Adipocyte (in vitro differentiated cells): ENCODE data around the gene F2R.
"Not testable (repeated sequence)": the region's sequence is repeated elsewhere in the genome, so short reads cannot be mapped to it uniquely, and the experiment has no call there.

Source experiments
- DNase-seq: peaks from one replicate; pipeline ENCODE4 v3.0.0-alpha.2; 2015; ENCODE audit warnings: low read depth
- H3K27me3 ChIP-seq: replicated peaks from 2 replicates; pipeline ENCODE4 v1.7.0; 2013; ENCODE audit warnings: mild to moderate bottlenecking, low read length, moderate library complexity; ENCODE audit not compliant: control insufficient read depth, insufficient read depth
- H3K36me3 ChIP-seq: 2 replicates; pipeline ENCODE4 v1.7.0; 2013; ENCODE audit warnings: low read length, mild to moderate bottlenecking, moderate library complexity; ENCODE audit not compliant: control insufficient read depth, insufficient read depth, severe bottlenecking
- H3K4me1 ChIP-seq: 2 replicates; pipeline ENCODE4 v1.7.0; 2013; ENCODE audit warnings: mild to moderate bottlenecking, low read length, moderate library complexity; ENCODE audit not compliant: control insufficient read depth, insufficient read depth
- H3K4me3 ChIP-seq: 2 replicates; pipeline ENCODE4 v1.7.0; 2013; ENCODE audit warnings: mild to moderate bottlenecking, low read length, moderate library complexity
- H3K9ac ChIP-seq: 2 replicates; pipeline ENCODE4 v1.7.0; 2013; ENCODE audit warnings: mild to moderate bottlenecking, low read length, moderate library complexity
- H3K9me3 ChIP-seq: 2 replicates; pipeline ENCODE4 v1.7.0; 2013; ENCODE audit warnings: mild to moderate bottlenecking, low read length, moderate library complexity; ENCODE audit not compliant: control insufficient read depth

F2R gene

GRCh38 chr5:76715736-76716455 lies at the start of gene F2R:
F2R (plus strand) TSS chr5:76716126; CDS start chr5:76716308, 182 bp downstream.
- no peaks in the 10 kb centered on the region for H3K36me3 ChIP-seq
- no peaks in the 10 kb centered on the region for H3K27me3 ChIP-seq
- H3K4me3 ChIP-seq: peak within 1 kb of the TSS; percentile 89
- peaks cover 6% of the 10 kb centered on the region for H3K4me1 ChIP-seq
- peak; percentile 80 for DNase-seq
- no peaks in the 10 kb centered on the region for H3K9me3 ChIP-seq
- peak within 1 kb of the TSS; percentile 88 for H3K9ac ChIP-seq

DNA sequence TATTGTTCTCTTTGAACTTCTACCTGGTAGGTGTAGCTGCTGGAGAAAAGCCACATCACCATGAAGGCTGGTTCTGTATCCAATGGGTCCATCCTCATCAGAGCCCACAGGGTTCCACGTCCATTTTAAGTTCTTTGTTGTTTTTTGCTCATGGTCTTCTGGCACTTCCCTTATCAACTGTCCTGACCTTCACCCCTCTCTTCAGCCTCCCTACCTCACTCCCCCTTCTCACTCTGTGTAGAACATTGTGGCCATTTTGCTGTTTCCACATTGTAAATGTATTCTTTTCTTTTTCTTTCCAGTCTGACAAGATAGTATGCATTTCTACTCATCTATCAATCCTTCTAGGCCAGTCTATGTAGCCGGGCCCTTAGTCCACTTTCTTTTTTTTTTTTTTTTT lies 48.4 kb upstream of the F2R start:
- no peak for DNase-seq
- H3K9ac ChIP-seq: no peak overlapping the region
- H3K4me3 ChIP-seq: no peak overlapping the region
- no peaks in the 10 kb centered on the region for H3K4me1 ChIP-seq
- H3K9me3 ChIP-seq: no peaks in the 10 kb centered on the region
- H3K27me3 ChIP-seq: no peaks in the 10 kb centered on the region
- no peaks in the 10 kb centered on the region for H3K36me3 ChIP-seq

DNA sequence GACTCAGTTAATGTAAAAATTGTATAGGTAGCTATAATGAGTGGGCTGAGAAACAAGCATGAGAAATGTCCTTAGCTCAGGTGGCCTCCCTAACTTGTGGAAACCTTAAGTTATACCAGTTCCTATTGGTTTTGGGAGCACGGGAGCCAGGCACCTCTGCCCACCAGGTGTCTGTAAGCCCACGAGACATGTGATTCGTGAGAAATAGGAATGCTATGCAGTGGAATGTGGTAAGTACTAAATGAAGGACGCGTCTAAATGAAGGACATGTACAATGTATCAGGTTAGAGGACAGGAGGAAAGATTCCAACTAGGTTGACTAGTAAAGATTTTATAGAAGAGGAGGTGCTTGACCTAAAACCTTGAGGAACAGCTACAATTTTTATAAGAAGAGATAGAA lies 46.7 kb upstream of the F2R start:
- H3K4me3 ChIP-seq: no peak overlapping the region
- H3K27me3 ChIP-seq: no peaks in the 10 kb centered on the region
- no peak for DNase-seq
- no peaks in the 10 kb centered on the region for H3K36me3 ChIP-seq
- H3K4me1 ChIP-seq: no peaks in the 10 kb centered on the region
- no peak overlapping the region for H3K9ac ChIP-seq
- H3K9me3 ChIP-seq: no peaks in the 10 kb centered on the region

- Histone ChIP-seq H3K9ac (no peak overlapping the region), H3K36me3 (no peaks in the 10 kb centered on the region), H3K9me3 (no peaks in the 10 kb centered on the region), H3K4me3 (no peak overlapping the region), H3K4me1 (no peaks in the 10 kb centered on the region), H3K27me3 (no peaks in the 10 kb centered on the region)
- no peak for DNase-seq
These were observed 45.4 kb upstream of the F2R start for GRCh38 chr5:76670508-76670907.

DNA sequence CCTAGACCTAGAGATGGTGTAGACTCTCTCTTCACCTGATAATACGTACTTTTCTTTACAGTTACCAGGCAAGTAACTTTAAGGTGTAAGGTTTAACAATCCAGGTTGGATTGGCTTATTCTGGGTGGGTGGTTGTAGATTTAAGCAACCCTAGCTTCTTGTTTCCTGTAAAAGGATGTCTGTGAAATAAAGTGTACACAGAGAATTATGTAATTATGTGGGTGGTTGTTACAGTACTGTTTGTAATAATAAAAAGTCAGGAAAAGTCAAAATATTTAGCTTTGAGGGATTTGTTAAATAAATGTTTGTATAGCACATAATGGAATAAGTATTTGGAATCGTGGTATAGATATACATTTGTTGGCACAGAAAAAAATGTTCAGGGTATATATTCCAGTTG lies 43.7 kb upstream of the F2R start:
- Histone ChIP-seq H3K27me3 (no peaks in the 10 kb centered on the region), H3K36me3 (no peaks in the 10 kb centered on the region), H3K4me1 (no peaks in the 10 kb centered on the region), H3K9ac (no peak overlapping the region), H3K9me3 (no peaks in the 10 kb centered on the region), H3K4me3 (no peak overlapping the region)
- no peak for DNase-seq

DNA sequence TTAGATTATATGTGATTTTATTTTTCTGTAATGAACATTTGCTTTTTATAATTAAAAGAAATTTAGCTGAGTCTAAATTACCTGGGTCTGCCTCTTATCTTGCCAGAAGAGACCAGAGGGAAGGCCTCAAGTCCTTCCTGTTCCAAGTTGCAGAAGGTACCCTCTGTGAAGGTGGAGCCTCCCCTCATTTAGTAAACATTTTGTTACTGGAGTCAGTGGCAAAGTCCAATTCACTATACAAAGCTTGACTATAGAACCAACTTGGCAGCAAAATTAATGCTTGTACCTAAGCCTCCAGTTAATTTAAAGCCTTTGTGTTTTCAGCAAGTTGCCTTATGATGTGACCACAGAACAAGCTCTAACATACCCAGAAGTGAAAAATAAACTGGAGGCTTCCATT lies 42.8 kb upstream of the F2R start:
- H3K27me3 ChIP-seq: no peaks in the 10 kb centered on the region
- DNase-seq: no peak
- H3K36me3 ChIP-seq: no peaks in the 10 kb centered on the region
- H3K4me1 ChIP-seq: no peaks in the 10 kb centered on the region
- no peaks in the 10 kb centered on the region for H3K9me3 ChIP-seq
- H3K4me3 ChIP-seq: no peak overlapping the region
- H3K9ac ChIP-seq: no peak overlapping the region

DNA sequence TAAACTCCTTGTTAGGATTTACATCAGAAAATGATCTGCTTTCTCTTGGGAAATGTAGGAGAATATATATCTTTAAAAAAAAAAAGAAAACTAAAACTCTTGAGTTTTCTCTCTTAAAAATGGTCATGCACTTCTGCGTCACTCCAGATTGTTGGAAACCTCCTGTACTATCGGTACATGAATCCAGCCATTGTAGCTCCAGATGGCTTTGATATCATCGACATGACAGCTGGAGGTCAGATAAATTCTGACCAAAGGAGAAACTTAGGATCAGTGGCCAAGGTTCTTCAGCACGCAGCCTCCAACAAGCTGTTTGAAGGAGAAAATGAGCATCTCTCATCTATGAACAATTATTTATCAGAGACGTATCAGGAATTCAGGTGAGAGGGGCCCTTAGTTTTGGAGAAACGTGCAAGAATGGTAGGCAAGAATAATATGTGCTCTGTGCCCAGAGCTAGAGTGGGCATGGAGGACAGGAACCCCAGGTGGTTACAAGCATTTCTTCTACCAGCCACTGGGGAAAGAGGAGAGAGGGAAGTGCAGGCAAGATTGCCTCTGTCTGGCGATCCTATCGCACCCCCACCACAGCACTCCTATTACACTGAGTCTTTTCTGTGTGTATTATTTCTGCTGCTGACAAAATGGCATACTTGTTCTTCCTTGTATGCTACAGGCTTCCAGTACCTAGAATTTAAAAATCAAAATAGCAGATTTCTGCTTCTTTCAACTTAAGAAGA lies 41.4 kb upstream of the F2R start:
- Histone ChIP-seq H3K4me3 (no peak overlapping the region), H3K9me3 (no peaks in the 10 kb centered on the region), H3K4me1 (peaks cover 5% of the 10 kb centered on the region), H3K9ac (no peak overlapping the region), H3K27me3 (no peaks in the 10 kb centered on the region), H3K36me3 (no peaks in the 10 kb centered on the region)
- no peak for DNase-seq

DNA sequence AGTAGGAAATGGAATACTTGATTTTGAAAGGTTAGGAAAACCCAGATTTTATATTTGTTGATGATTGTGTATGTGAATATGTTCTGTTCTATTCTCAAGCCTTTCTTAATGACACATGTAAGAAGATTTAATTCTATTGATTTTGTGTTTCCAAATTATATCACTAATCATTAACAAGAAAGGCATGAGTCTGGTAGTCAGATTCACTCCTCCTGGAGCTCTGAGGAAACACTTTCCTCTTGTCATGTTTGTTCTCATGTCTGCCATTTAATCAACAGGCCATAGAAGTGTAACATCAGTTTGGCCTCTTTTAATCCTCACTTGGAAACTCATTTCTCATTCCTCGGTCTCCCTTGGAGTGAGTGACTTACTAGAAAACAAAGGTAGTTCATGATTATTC lies 40.6 kb upstream of the F2R start:
- H3K4me1 ChIP-seq: peaks cover 8% of the 10 kb centered on the region
- no peaks in the 10 kb centered on the region for H3K9me3 ChIP-seq
- no peak overlapping the region for H3K9ac ChIP-seq
- H3K27me3 ChIP-seq: no peaks in the 10 kb centered on the region
- DNase-seq: no peak
- no peak overlapping the region for H3K4me3 ChIP-seq
- H3K36me3 ChIP-seq: no peaks in the 10 kb centered on the region

- no peaks in the 10 kb centered on the region for H3K27me3 ChIP-seq
- H3K4me1 ChIP-seq: peaks cover 17% of the 10 kb centered on the region
- DNase-seq: no peak
- H3K4me3 ChIP-seq: no peak overlapping the region
- no peaks in the 10 kb centered on the region for H3K36me3 ChIP-seq
- no peaks in the 10 kb centered on the region for H3K9me3 ChIP-seq
- no peak overlapping the region for H3K9ac ChIP-seq
These were observed 38.0 kb upstream of the F2R start for GRCh38 chr5:76677849-76678472.

DNA sequence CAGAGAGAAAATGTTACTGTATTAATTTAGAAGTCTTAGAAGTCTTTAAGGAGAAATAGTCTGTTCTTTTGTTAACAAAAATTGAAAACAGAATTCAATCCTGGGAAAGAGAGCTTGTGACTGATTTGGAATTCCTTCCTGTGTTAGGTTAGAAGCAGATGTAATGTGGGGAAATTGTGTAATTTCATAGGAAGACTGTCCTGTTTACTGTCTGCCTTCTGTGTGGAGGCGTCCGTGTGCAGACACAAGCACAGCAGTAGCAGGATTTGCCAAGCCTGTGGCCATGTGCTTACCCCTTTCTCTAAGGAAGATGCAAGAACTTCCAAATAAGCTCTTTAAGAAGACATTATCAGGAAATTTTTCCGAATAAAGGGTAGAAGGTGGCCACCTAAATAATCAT lies 36.7 kb upstream of the F2R start:
- Histone ChIP-seq H3K4me3 (no peak overlapping the region), H3K9ac (no peak overlapping the region), H3K27me3 (no peaks in the 10 kb centered on the region), H3K9me3 (no peaks in the 10 kb centered on the region), H3K4me1 (peaks cover 17% of the 10 kb centered on the region), H3K36me3 (no peaks in the 10 kb centered on the region)
- DNase-seq: peak; percentile 25

DNA sequence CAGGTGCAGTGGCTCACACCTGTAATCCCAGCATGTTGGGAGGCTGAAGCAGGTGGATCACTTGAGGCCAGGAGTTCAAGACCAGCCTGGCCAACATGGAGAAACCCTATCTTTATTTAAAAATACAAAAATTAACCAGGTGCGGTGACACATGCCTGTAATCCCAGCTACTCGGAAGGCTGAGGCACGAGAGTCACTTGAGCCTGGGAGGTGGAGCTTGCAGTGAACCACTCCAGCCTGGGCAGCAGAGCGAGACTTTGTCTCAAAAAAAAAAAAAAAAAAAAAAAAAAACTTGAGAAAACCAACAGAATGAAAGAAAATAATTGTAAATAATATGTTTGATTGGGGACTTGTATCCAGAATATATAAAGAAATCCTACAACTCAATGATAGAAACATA lies 35.1 kb upstream of the F2R start:
- H3K9ac ChIP-seq, H3K4me3 ChIP-seq, H3K27me3 ChIP-seq, H3K9me3 ChIP-seq, DNase-seq, H3K36me3 ChIP-seq: not testable (repeated sequence)
- peaks cover 17% of the 10 kb centered on the region for H3K4me1 ChIP-seq
